Prostate gland (tissue), 2 donors: ENCODE results near the gene TAP1.

Source experiments
- POLR2A ChIP-seq: fragments of 450-650 bp; IDR thresholded peaks from one replicate; pipeline ENCODE4 v1.6.1; 2016; ENCODE audit warnings: antibody characterized with exemption, mild to moderate bottlenecking
- POLR2AphosphoS5 ChIP-seq: sonication (generic); formaldehyde crosslinking; IDR thresholded peaks from one replicate; pipeline ENCODE4 v1.6.1; 2017; ENCODE audit warnings: antibody characterized with exemption
- TF ChIP-seq, protein P1 (sequence below), 4 experiments: fragments of 200-600 bp in 2 of 4; fragments of 450-650 bp in 2 of 4; sonication (generic) in 2 of 4; IDR thresholded peaks; 1 replicate in 3 of 4; 2 replicates in 1 of 4; pipeline ENCODE4 v1.5.1; 2016 to 2019; ENCODE audit warnings: antibody characterized with exemption in 4 of 4, mild to moderate bottlenecking in 2 of 4, moderate library complexity in 2 of 4

DNA sequence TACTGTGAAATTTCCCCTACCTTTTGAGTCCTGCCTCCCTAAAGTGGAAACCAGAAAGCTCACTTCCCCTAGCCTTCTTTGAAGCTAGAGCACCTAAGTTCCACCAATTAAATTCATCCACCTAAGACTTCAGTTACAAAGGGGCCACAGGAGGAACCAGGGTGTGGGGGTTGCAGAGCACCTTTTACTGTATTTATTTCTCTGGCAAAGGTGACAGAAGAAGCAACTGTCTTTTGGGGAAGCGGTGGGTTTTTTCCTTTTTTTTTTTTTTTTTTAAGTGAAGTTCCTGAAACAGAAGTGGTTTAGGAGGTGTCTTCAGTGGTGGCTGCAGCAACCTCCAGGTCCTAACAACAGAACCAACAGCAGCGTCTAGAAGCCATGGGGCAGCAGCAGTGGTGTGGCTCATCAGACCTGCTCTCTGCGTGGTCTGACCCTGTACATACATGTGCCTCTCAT lies 13.5 kb upstream of the TAP1 start:
- TF ChIP-seq, protein P1, sequence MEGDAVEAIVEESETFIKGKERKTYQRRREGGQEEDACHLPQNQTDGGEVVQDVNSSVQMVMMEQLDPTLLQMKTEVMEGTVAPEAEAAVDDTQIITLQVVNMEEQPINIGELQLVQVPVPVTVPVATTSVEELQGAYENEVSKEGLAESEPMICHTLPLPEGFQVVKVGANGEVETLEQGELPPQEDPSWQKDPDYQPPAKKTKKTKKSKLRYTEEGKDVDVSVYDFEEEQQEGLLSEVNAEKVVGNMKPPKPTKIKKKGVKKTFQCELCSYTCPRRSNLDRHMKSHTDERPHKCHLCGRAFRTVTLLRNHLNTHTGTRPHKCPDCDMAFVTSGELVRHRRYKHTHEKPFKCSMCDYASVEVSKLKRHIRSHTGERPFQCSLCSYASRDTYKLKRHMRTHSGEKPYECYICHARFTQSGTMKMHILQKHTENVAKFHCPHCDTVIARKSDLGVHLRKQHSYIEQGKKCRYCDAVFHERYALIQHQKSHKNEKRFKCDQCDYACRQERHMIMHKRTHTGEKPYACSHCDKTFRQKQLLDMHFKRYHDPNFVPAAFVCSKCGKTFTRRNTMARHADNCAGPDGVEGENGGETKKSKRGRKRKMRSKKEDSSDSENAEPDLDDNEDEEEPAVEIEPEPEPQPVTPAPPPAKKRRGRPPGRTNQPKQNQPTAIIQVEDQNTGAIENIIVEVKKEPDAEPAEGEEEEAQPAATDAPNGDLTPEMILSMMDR (IDR thresholded peaks at IDR 0.05) = no peak
- no peak for TF ChIP-seq POLR2A
- TF ChIP-seq POLR2AphosphoS5 = no peak
